HG03175 (cell line): ENCODE measurements around the gene ZNF394.
"Not testable (repeated sequence)": the region's sequence is repeated elsewhere in the genome, so short reads cannot be mapped to it uniquely, and the experiment has no call there.

Source experiments
- ATAC-seq: cut with Tn5 transposase; IDR thresholded peaks from one replicate; pipeline ENCODE4 v1.9.1; 2021; ENCODE audit warnings: mild to moderate bottlenecking, moderate library complexity; ENCODE audit not compliant: unreplicated experiment

Gene ZNF394

DNA sequence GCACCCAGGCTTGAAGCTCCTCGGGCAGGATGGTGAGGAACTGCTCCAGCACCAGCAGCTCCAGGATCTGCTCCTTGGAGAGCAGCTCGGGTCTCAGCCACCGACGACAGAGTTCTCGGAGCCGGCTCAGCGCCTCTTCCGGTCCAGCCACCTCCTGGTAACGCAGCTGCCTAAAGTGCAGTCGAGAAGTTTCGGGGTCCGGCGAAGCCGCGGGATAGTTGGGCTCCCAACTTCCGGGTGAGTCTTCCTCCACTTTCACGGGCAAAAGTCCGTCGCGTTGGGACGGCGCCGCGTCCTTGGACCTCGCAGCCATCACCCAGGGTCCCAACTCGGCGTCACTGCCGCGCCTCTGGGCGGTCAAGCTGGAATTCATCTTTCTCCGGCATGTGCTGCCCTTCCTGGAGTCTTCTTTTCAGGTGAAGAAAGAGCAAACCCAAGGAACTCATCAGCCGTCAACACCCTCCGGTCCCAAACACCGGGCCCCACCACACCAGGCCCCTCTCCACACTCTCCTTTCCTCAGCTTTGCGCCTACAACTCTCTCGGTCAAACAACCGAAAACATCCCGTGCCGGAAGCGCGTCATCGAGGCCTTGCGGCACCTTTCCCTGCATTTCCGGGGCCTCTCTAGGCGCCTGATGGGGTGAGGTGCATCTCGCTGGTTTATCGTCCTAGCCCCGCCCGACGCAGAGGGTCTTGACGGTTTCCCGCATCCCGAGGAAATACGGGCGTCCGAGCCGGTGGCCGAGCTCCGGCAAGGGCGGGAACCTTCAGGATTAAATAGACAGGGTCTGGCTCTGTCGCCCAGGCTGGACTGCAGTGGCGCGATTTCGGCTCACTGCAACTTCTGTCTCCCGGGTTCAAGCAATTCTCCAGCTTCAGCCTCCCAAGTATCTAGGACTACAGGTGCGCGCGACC is at the start of gene ZNF394:
ZNF394 (minus strand) TSS at position 561 of the 916 bp plus-strand sequence; CDS start at position 373, 188 bp downstream.
- ATAC-seq: peak; percentile 45

GRCh38 chr7:99549545-99549944 is 49.5 kb upstream of the ZNF394 start:
- not testable (repeated sequence) for ATAC-seq

DNA sequence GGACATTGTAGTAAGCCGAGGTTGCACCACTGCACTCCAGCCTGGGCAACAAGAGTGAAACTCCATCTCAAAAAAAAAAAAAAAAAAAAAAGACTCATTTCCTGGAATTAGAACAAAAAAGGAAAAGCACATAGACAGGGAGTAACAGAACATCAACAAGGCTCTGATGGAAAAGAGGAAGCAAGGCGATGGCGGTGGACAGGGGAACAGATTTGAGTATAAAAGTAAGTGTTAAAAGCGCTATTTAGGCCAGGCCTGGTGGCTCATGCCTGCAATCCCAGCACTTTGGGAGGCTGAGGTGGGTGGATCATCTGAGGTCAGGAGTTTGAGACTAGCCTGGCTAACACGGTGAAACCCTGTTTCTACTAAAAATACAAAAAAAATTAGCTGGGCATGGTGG is 45.2 kb upstream of the ZNF394 start:
- not testable (repeated sequence) for ATAC-seq

- no peak for ATAC-seq
These were observed 43.8 kb upstream of the ZNF394 start for GRCh38 chr7:99543916-99544315.

DNA sequence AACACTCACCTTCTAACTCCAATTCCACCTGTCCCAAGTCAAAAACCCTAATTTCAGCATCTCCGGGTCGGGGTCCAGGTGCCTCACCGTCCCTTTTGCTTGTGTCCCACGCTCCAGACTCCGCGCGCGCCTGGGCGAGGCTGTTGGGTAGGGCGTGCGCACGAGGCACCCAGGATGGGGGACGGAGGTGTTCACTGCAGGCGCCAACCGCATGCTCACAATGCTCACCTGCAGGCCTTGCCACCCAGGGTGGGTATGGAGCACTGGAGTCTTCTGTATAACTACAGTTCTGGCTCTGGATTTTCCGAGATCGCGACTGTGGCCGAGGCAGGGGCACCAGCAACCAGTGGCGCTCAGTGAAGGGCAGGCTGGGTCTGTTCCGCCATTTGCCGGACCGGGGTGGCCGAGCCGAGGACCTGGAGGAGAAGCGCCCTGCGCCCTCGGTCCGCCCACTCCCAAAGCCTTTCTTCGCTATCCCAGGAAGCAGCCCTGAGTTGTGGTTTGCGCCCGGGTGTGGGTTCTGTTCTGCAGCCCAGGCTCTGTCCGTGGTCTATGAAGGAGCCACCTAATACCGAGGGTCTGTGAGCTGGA is 43.1 kb upstream of the ZNF394 start:
- ATAC-seq: no peak

DNA sequence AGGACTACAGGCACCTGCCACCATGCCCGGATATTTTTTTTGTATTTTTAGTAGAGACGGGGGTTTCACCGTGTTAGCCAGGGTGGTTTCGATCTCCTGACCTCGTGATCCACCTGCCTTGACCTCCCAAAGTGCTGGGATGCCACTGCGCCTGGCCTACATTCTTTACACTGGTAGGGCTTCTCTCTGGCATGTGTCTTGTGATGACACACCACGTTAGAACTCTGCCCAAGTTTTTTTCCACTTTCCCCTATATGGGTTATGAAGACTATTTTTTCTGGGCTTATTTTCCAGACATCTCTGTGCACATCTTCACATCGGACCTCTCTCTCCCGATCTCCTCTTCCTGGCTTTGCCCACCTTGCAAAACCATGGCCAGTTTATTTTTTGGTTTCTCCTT is 41.1 kb upstream of the ZNF394 start:
- ATAC-seq: no peak

DNA sequence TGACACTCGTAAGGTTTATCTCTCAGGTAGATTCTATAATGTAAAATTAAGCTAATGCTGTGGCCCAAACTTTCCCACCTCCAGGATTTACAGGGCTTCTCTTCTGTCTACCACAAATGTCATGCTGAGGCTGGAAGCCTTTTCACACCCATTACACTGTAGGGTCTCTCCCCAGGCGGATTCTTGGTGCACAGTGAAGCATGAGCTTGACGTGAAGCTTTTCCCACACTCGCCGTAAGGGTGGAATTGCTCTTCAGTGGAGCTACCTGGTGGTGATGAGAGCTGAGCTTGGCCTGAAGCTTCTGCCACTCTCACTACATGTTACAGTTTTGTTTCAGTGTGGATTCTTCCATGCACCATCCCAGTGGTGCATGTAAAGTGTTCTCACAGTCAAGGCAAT is 40.5 kb upstream of the ZNF394 start:
- ATAC-seq: no peak

DNA sequence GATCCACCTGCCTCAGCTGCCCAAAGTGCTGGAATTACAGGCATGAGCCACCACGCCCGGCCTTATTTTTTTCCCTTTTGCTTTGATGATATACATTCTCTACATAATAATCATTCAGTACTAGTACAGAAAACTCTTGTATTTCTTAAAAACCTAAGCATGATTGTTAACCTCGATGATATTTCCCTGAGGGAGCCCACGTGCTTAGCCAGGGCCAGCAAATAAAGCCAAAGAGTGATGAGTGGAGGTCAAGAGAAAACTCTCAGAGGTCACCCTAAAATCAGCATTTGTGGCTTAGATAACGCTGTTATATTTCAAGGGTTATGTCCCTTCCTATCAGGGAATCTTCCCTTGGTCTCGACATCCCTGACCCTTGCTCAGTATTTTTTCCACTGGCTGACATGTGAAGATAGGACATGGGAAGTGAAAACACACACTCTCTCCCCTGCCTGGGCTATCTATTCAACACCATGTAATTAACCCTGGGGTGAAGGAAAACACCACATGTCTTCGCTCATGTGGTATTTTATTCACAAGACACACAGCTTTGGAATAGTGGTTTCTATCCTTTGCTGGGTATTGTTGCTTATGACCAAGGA is 39.2 kb upstream of the ZNF394 start:
- ATAC-seq: no peak

DNA sequence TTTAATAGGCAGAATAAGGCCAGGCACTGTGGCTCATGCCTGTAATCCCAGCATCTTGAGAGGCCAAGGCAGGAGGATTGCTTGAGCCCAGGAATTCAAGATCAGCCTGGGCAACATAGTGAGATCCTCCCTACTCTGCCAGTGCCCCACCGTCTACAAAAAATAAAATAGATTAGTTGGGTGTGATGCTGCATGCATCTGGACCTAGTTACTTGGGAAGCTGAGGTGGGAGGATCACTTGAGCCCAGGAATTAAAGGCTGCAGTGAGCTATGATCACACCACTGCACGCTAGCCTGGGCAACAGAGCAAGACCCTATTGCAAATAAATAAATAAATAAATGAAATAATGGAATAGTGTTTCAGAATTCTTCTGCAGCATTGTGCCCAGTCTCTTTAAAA is 35.6 kb upstream of the ZNF394 start:
- no peak for ATAC-seq

DNA sequence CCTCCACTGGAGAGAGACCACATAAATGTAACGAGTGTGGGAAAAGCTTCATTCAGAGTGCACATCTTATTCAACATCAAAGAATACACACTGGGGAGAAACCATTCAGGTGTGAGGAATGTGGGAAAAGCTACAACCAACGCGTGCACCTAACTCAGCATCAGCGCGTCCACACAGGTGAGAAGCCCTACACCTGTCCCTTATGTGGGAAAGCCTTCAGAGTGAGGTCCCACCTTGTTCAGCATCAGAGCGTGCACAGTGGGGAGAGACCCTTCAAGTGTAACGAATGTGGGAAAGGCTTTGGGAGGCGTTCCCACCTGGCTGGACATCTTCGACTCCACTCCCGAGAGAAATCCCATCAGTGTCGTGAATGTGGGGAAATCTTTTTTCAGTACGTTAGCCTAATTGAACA is 31.3 kb upstream of the ZNF394 start:
- no peak for ATAC-seq

GRCh38 chr7:99525713-99526440 is 25.8 kb upstream of the ZNF394 start:
- ATAC-seq: no peak

DNA sequence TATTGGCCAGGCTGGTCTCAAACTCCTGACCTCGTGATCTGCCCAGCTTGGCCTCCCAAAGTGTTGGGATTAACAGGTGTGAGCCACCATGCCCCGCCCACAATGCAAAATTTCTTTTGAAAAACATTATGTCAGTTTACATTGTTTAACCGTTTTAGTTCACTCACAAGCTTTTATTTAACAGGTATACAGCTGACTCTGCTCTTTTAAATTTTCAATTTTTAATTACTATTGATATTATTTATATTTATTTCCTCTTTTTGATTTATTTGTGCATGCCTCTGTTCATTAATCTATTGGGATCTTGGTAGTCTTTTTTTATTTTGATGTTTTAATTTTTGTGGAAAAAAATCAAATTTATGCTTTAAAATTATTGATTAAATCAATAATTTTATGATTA is 21.3 kb upstream of the ZNF394 start:
- no peak for ATAC-seq

GRCh38 chr7:99514050-99514449 is 14.0 kb upstream of the ZNF394 start:
- ATAC-seq: no peak

DNA sequence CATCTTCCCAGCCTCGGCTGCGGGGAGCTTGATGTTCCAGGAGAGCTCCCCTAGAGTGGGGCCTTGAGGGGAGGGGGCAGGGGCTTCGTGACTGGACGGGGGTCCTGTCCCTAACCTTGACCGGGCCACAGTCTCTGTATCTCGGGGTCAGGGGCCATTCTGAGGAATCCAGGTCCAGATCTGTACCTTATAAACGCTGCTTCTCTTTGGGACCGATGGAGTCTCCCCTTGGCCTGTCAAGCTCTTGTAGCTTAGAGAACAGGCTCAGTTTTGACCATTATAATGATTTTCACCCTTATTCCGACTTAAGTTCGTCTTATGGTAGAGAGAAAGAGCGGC is 5.2 kb upstream of the ZNF394 start:
- ATAC-seq: peak; percentile 0

GRCh38 chr7:99504603-99505323 is 4.7 kb upstream of the ZNF394 start, which contains the start of gene ZKSCAN5:
TSS of gene ZKSCAN5 (plus strand) at chr7:99504662. CDS start at chr7:99506045, 1,383 bp downstream.
- ATAC-seq: peak; percentile 80

GRCh38 chr7:99504281-99504602 is 4.2 kb upstream of the ZNF394 start:
- no peak for ATAC-seq

DNA sequence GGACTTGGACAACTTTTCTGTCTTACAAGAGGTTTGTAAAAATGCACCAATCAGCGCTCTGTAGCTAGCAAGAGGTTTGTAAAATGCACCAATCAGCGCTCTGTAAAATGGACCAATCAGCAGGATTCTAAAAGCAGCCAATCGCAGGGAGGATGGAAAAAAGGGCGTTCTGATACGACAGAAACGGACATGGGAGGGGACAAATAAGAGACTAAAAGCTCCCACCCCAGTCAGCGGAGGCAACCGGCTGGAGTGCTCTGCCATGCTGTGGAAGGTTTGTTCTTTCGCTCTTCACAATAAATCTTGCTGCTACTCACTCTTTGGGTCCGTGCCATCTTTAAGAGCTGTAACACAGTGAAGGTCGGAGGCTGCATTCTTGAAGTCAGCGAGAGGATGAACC is 1.2 kb upstream of the ZNF394 start:
- not testable (repeated sequence) for ATAC-seq

DNA sequence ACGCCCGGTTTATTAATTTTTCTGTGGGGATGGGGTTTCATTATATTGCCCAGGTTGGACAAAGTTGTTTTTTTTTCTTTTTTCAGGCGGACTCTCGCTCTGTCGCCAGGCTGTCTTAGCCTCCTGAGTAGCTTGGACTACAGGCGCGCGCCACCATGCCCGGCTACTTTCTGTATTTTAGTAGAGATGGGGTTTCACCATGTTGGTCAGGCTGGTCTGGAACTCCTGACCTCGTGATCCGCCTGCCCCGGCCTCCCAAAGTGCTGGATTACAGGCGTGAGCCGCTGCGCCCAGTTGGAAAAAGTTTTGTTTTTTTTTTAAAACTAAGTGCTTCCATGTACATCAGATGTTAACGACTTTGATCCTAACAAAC is 542 bp upstream of the ZNF394 start:
- ATAC-seq: no peak

- peak; percentile 22 for ATAC-seq
These were observed 735 bp downstream of the ZNF394 start for GRCh38 chr7:99499371-99499720.

DNA sequence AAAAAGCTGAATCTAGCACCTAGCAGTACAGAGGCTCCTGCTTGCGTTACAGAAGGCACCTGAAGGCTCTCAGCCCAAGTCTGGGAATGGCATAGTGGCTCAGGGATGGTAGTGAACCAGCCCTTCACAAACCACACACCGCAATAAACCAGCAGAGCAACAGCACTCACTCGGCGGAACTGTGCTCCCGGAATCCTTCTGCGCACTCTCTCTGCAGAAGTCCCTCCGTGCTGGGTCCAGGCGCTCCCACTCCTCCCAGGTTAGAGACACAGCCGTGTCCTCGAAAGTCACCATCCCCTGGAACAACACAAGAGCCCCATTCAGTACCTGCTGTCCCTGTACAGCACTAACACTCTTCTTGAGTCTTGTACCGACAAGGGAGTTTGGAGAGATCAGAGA is 1.5 kb downstream of the ZNF394 start:
- ATAC-seq: no peak
